Right hindlimb (tissue), 1 donor: Measurements from ENCODE around the gene CYP3A5.
"Not testable (repeated sequence)": the region's sequence is repeated elsewhere in the genome, so short reads cannot be mapped to it uniquely, and the experiment has no call there.

Experiments
- DNase-seq: peaks from one replicate; pipeline ENCODE4 v3.0.0-alpha.2; 2018

The CYP3A5 gene

GRCh38 chr7:99685129-99685758 lies 5.4 kb upstream of the CYP3A5 start:
- no peak for DNase-seq

DNA sequence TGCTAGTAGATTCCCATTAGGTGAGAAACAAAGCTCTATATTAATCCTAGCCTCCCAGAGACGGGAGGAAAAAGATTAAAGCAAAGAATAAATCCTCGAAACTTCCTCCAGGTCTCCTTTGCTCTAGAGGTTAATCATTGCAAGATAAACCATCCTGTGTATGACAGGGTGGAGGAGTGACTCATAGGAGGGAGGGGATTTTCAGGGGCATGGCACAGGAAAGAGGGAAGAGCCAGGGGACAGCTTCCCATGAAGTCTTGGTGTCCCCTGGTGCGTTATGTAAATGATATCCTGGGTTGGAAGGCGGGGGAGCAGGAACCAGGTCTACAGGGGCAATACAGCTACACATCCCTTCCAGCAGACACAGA lies 780 bp downstream of the CYP3A5 start:
- no peak for DNase-seq

- no peak for DNase-seq
Observed at GRCh38 chr7:99677648-99678045, 2.1 kb downstream of the CYP3A5 start.

DNA sequence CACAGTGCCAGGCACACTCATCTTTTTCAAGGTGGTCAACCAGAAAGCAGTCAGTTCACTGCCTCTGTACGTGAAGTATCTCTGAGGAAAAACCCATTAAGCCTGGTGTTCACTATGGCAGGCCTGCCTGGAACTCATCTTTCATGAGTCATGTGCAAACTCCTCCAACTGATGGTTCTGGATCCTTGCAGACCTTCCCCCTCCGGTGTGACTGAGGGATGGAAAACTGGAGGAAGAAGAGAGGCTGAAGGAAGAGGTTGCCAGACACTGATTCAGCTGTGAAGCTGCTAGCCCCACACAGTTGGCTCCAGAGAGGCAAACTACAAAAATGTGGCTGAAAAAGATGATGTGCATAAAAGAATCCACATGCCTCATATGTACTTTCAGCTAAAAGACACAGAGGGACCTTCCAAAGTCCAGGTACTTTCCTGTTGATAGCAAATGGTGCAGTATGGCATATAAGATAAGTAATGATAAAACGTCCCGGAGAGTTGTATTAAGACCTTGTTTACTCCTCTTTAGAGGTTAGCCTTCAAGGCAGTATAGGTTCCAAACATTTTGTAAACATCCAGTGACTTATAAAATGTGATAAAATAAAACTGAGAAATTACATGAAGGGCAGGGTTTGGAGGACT lies 2.7 kb downstream of the CYP3A5 start:
- no peak for DNase-seq

- no peak for DNase-seq
Observed at GRCh38 chr7:99674995-99675742, 4.6 kb downstream of the CYP3A5 start.

DNA sequence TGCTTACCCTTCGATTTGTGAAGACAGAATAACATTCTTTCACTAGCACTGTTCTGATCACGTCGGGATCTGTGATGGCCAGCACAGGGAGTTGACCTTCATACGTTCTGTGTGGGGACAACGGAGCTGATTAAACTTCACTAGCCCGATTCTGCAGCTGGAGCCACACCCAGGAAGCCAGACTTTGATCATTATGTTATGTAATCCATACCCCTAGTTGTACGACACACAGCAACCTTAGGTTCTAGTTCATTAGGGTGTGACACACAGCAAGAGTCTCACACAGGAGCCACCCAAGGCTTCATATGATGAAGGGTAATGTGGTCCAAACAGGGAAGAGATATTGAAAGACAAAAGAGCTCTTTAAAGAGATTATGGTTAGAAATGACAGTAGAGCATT lies 7.2 kb downstream of the CYP3A5 start:
- DNase-seq, result no peak

GRCh38 chr7:99669782-99670181 lies 10.0 kb downstream of the CYP3A5 start:
- no peak for DNase-seq

GRCh38 chr7:99668541-99668940 lies 11.3 kb downstream of the CYP3A5 start:
- no peak for DNase-seq

DNA sequence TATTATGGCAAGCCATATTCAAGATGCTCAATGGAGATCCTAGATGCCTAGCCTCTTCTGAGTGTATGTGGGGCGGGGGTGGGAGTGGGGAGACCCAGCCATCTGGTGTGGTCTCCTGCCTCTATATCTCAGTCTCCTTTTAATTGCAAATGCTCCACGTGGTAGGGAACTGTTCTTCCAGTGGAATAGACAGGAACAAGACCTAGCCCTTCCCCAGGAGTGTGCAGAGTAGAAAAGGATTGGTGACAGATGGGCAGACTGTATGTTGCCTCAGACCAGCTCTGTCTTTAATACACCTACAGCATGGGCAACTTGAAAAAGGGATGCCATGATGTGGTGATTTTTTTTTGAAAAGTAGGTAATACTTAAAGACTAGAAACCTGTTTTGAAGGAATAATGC lies 12.6 kb downstream of the CYP3A5 start:
- DNase-seq, result no peak

DNA sequence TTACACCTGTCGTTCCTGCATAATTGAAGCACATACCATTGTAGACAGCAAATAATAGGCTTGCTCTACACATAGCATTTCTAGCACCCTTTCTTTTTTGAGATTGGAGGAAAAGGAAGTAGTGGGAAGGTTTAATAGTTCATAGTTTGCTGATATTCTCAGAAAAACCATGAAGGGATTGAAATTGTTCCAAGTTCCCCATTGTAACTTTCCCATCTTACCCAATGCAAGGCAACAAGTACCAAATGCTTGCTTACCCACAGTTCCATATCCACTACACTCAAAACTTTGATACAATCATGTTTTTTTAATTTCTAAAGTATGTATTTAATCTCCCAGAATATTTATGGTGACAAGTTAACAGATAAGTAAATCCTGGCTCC lies 13.8 kb downstream of the CYP3A5 start:
- no peak for DNase-seq

DNA sequence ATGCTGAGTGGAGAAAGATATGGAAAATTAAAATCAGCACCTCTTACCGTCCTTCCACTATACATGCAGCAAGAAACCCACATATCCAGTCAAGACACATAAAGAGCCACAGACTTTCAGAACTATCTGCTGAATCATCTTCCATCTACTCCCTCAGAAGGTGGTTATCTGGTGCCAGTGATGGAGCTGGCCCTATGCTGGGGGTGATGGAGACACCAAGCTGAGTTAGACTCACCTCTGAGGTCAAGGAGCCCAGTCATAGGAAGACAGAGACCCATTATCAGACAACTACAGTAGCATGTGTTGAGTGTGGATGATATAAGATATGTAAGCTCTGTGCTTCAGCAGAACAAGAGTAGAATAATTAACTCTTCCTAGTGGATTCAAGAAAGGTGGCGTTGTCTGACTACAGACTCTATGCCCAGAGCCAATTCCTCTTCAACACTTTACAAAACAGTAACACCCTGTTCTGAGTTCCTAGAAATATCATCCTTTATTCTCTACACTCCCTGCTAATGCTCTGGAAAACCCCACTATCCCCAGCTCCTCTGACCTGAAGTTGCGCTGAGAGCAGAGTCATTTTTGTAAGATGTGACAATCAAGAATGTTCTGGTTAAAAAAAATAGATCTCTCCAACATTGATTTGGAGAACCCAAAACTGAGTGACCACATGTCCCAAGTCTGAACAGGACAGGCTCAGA lies 14.3 kb downstream of the CYP3A5 start:
- DNase-seq, result no peak

- not testable (repeated sequence) for DNase-seq
Observed at GRCh38 chr7:99657879-99658278, 21.9 kb downstream of the CYP3A5 start.

GRCh38 chr7:99654626-99655025 lies 25.2 kb downstream of the CYP3A5 start:
- DNase-seq, result not testable (repeated sequence)

GRCh38 chr7:99653754-99654153 lies 26.0 kb downstream of the CYP3A5 start:
- DNase-seq, result no peak

- DNase-seq, result not testable (repeated sequence)
Observed at GRCh38 chr7:99653269-99653668, 26.5 kb downstream of the CYP3A5 start.

- no peak for DNase-seq
Observed at GRCh38 chr7:99652671-99653070, 27.1 kb downstream of the CYP3A5 start.

- DNase-seq, result no peak
Observed at GRCh38 chr7:99651290-99651689, 28.5 kb downstream of the CYP3A5 start.

- DNase-seq, result no peak
Observed at GRCh38 chr7:99648843-99649242, 31.0 kb downstream of the CYP3A5 start.

DNA sequence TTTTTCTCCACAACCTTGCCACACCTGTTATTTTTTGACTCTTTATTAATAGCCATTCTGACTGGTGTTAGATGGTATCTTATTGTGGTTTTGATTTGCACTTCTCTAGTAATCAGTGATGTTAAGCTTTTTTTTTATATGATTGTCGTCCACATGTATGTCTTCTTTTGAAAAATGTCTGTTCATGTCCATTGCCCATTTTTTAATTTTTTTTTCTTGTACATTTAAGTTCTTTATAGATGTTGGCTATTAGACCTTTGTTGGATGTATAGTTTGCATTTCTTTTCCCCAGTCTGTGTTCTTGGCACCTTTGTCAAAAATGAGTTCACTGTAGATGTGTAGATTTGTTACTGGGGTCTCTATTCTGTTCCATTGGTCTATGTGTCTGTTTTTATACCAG lies 34.2 kb downstream of the CYP3A5 start:
- DNase-seq, result no peak

DNA sequence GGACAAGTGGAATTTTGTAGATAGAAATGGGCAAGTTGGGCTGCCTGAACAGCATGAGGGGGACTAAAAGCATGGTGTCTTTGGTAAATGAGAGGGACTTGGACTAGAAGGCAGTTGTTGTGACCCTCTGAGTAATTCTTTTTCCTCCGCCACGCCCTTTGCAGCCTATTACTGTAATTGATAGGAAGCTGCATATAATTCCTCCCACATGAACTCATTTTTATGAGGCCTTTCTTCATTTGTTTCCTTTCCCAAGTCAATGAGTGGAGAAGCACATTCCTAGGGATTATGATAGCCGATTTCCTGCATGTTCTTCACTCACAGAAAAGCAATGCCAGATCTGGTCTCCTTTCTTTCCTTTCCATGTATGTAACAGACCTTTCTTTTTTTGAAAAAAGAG lies 35.4 kb downstream of the CYP3A5 start:
- no peak for DNase-seq

DNA sequence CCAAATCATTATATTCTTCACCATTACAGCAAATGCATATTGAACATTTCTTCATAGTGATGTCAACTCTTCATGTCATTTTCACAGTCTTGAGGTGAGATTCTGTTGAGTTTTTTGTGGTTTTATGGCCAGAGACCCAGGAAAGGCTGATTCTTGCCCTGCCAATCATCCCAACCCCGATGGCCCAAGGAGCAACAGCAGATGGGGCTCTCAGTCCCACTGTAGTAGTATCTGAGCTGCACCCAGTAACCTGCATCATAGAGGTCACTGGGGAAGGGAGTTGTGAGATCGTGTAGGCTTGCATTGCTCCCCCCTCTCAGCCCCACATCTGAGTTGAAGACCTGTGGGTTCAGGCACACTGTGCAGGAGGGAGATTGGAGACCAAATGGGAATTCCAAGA lies 36.3 kb downstream of the CYP3A5 start:
- DNase-seq, result no peak

- no peak for DNase-seq
Observed at GRCh38 chr7:99642027-99642426, 37.8 kb downstream of the CYP3A5 start.

DNA sequence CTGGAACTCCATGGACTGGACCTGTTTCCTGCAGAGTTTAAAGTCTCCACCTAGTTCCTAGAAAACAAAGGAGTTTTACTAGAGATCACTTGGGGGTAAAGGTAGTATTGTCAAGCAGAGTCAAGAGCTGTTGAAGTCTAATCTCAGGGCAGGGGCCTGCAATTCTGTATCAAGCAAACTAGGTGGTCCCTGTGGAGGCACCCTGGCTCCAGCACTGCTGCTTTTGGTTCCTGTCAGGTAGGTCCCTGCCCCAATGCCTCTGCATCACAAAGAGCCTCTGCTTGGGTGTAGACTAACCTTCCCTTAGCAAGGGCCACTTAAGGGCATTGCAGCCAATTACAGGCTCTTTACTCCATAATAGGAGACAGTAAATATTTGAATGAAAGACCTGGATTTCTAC lies 40.5 kb downstream of the CYP3A5 start:
- DNase-seq, result no peak

DNA sequence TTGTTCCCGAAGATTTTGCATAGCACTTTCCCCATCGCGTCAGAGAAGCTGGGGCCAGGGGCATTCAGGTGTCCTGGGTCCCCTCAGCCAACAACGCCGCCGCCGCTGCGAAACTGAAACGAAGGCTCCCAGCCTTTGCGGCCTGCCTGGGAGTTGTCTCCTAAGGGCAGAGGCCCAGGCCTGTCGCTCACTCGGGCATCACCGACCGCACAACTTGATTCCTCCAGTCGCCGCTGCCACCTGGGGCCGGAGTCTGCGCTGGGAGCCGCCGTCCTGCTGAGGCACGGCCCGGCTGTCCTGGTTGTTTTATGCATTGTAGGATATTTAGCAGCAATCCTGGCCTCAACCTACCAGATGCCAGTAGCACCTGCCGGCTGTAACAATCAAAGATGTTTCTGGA lies 41.1 kb downstream of the CYP3A5 start:
- DNase-seq, result no peak
